K562 (cell line): ENCODE measurements around the gene ATPAF2. TPM values are rescaled to one million over a fixed set of nuclear protein-coding genes. Genes with fewer than 3 reads are reported as not detected.
A peak's percentile ranks its signal among the peaks of the same experiment; 100 is the strongest.

ENCODE experiments used
- ATAC-seq: fragments of 200-7000 bp; cut with Tn5 transposase; 3 replicates; pipeline ENCODE4 v1.9.1; 2020; ENCODE audit warnings: moderate library complexity
- BruUV-seq: library from RNA; stranded (reverse); fragments of 400-500 nt; replicated peaks from 2 replicates; lab custom pipeline; 2021; lab: Mats Ljungman, UMichigan
- CTCF ChIA-PET: fragments of 300-600 bp; formaldehyde crosslinking; extraction: SDS; loops from one replicate; lab custom pipeline; 2021; ENCODE audit warnings: low intra/inter-chr PET ratio; lab: Yijun Ruan, JAX
- POLR2A ChIA-PET: fragments of 300-600, 350-650 bp; sonication (Branson Sonifier 250); formaldehyde crosslinking; extraction: SDS; loops from one replicate; lab custom pipeline; 2021; ENCODE audit warnings: antibody characterized with exemption, inconsistent platforms; lab: Yijun Ruan, JAX
- DNase-seq, 4 experiments: peaks; one replicate each; pipeline versions ENCODE4 v3.0.0 to v3.0.0-alpha.2; 2011 to 2018; ENCODE audit warnings: low spot score in 3 of 4, mixed read lengths in 3 of 4; ENCODE audit errors: extremely low read depth in 1 of 4
- FAIRE-seq: peaks from 2 replicates; lab custom pipeline; 2011; peaks lifted over from hg19 to GRCh38; lab: Jason Lieb, UNC
- H2AFZ ChIP-seq: 2 replicates; pipeline ENCODE4 v1.6.0; 2011; ENCODE audit warnings: low read depth, low read length, control low read depth, inconsistent platforms
- H3K27ac ChIP-seq: fragments of 200-600 bp; 3 replicates; pipeline ENCODE4 v1.8.0; 2011; ENCODE audit warnings: low read depth, mild to moderate bottlenecking, control low read depth, inconsistent platforms, low read length, moderate library complexity, mixed read lengths; ENCODE audit errors: extremely low read depth
- H3K27me3 ChIP-seq, 2 experiments: fragments of 300-600 bp in 1 of 2; 2 replicates in 1 of 2; 3 replicates in 1 of 2; pipeline versions ENCODE4 v1.6.0 to v1.8.0; 2011; ENCODE audit warnings: inconsistent platforms in 2 of 2, low read length in 2 of 2, mild to moderate bottlenecking in 1 of 2, mixed read lengths in 1 of 2, moderate library complexity in 1 of 2; ENCODE audit not compliant: control insufficient read depth in 2 of 2, insufficient read depth in 2 of 2
- H3K36me3 ChIP-seq: fragments of 300-600 bp; 3 replicates; pipeline ENCODE4 v1.8.0; 2011; ENCODE audit warnings: mild to moderate bottlenecking, low read length, inconsistent platforms; ENCODE audit not compliant: control insufficient read depth, insufficient read depth
- H3K4me1 ChIP-seq, 2 experiments: fragments of 200-600 bp in 1 of 2; replicated peaks in 1 of 2; 2 replicates in 1 of 2; 3 replicates in 1 of 2; pipeline versions ENCODE4 v1.5.1 to v1.8.0; 2011; ENCODE audit warnings: inconsistent platforms in 2 of 2, low read length in 2 of 2, mild to moderate bottlenecking in 1 of 2, mixed read lengths in 1 of 2, moderate library complexity in 1 of 2; ENCODE audit not compliant: control insufficient read depth in 2 of 2, insufficient read depth in 2 of 2
- H3K4me2 ChIP-seq: 2 replicates; pipeline ENCODE4 v1.6.1; 2011; ENCODE audit warnings: low read length, control low read depth, inconsistent platforms, mixed read lengths; ENCODE audit not compliant: insufficient read depth
- H3K4me3 ChIP-seq: fragments of 200-600 bp; sonication (generic), shearing (Covaris generic); 2 replicates; pipeline ENCODE4 v1.5.1; 2016; ENCODE audit warnings: control low read depth, inconsistent platforms
- H3K79me2 ChIP-seq: fragments of 200-600 bp; 3 replicates; pipeline ENCODE4 v1.8.0; 2011; ENCODE audit warnings: low read length, inconsistent platforms; ENCODE audit not compliant: control insufficient read depth, insufficient read depth
- H3K9ac ChIP-seq, 2 experiments: 2 replicates each; pipeline versions ENCODE4 v1.6.0 to v1.6.1; 2011; ENCODE audit warnings: low read depth in 2 of 2, low read length in 2 of 2, control low read depth in 1 of 2, inconsistent platforms in 1 of 2, mild to moderate bottlenecking in 1 of 2, mixed read lengths in 1 of 2; ENCODE audit not compliant: insufficient read depth in 1 of 2
- H3K9me1 ChIP-seq: one replicate; pipeline ENCODE4 v1.6.0; 2011; ENCODE audit warnings: inconsistent platforms, mild to moderate bottlenecking, low read length, moderate library complexity; ENCODE audit not compliant: control insufficient read depth, insufficient read depth
- H3K9me3 ChIP-seq: replicated peaks from 2 replicates; pipeline ENCODE4 v1.5.1; 2011; ENCODE audit warnings: low read depth, low read length, inconsistent platforms; ENCODE audit not compliant: control insufficient read depth, insufficient read depth
- H4K20me1 ChIP-seq: replicated peaks from 2 replicates; pipeline ENCODE4 v1.6.1; 2011; ENCODE audit warnings: low read length, inconsistent platforms, mixed read lengths; ENCODE audit not compliant: control insufficient read depth, insufficient read depth
- CBX5 ChIP-seq: IDR thresholded peaks from 2 replicates; pipeline ENCODE4 v1.6.1; 2014; ENCODE audit warnings: low read depth, borderline replicate concordance
- FOXM1 ChIP-seq, 2 experiments: fragments of 450-650 bp in 1 of 2; sonication (generic) in 1 of 2; formaldehyde crosslinking in 1 of 2; IDR thresholded peaks; 2 replicates each; pipeline versions ENCODE4 v1.6.1 to v1.9.0; 2017 to 2022; ENCODE audit warnings: low read depth in 2 of 2, mild to moderate bottlenecking in 2 of 2, missing genetic modification reagents in 1 of 2, moderate library complexity in 1 of 2
- GABPA ChIP-seq: fragments of 200-800 bp; sonication (Bioruptor generic); conservative IDR thresholded peaks from 2 replicates; pipeline ENCODE4 v1.6.1; 2016; ENCODE audit warnings: low read depth, missing genetic modification characterization, missing compliant biosample characterization
- RBM25 ChIP-seq: fragments of 200-400 bp; formaldehyde crosslinking; IDR thresholded peaks from 2 replicates; pipeline ENCODE4 v1.6.1; 2018; ENCODE audit warnings: low read length, low read depth, moderate library complexity; ENCODE audit not compliant: severe bottlenecking
- YBX1 ChIP-seq: fragments of 450-650 bp; IDR thresholded peaks from 2 replicates; pipeline ENCODE4 v1.7.1; 2016; ENCODE audit warnings: mild to moderate bottlenecking
- WGBS: fragments of 100-300 bp; shearing (Covaris generic); methylation state at CpG from one replicate; pipeline ENCODE4 v1.1.6; 2016; ENCODE audit warnings: low coverage, mixed read lengths; ENCODE audit not compliant: insufficient coverage; ENCODE audit errors: missing lambda C conversion rate; 5-methylcytosine and 5-hydroxymethylcytosine counted together
- in situ Hi-C: fragments of 300-500 bp; cut with MboI; formaldehyde crosslinking; loops from 4 replicates; pipeline ENCODE4 v1.15.0; 2018; ENCODE audit warnings: inconsistent platforms, mixed read lengths
- intact Hi-C: fragments of 100-400 bp; cut with micrococcal nuclease; formaldehyde crosslinking; loops from 2 replicates; pipeline ENCODE4 v1.14.2; 2022
- polyA plus RNA-seq, 8 experiments: library from polyadenylated mRNA; depleted of rRNA in 4 of 8; stranded (reverse) in 5 of 8; unstranded in 3 of 8; fragments of >200 nt; fragmentation: Nextera tagmentation in 2 of 8; fragmentation: Illumina TruSeq in 1 of 8; extraction: Ambion mirVana in 2 of 8; extraction: Trizol in 1 of 8; gene quantifications; 2 replicates each; pipeline versions ENCODE4 v1.2.1 to v1.2.3, GENCODE V29; 2011 to 2014; ENCODE audit warnings: inconsistent platforms in 1 of 8, missing spikeins in 1 of 8
- total RNA-seq, 7 experiments: library from RNA; depleted of rRNA in 6 of 7; stranded (reverse); fragments of >200 nt in 6 of 7; fragmentation: Illumina TruSeq in 2 of 7; extraction: Trizol in 2 of 7; gene quantifications; 2 replicates each; pipeline versions ENCODE4 v1.2.1 to v1.2.3, GENCODE V29; 2011 to 2021; ENCODE audit warnings: low replicate concordance in 1 of 7

The ATPAF2 gene
- total and polyA plus RNA-seq, 9 of the 15 experiments (the other 6 are each of a cell fraction or from before 2014, with no cell fraction given) = 2.1 to 19.2 (median 11.3) TPM

GRCh38 chr17:17987187-17987896, 51.6 kb downstream of the ATPAF2 start:
- H4K20me1 ChIP-seq = no peaks in the 10 kb centered on the region
- no peaks in the 10 kb centered on the region for H3K36me3 ChIP-seq
- no peaks in the 10 kb centered on the region for H3K79me2 ChIP-seq
- FAIRE-seq = no peak
- BruUV-seq = no TSS peak
- CTCF ChIA-PET = no interaction called here
- no peaks in the 10 kb centered on the region for H3K9me3 ChIP-seq
- TF ChIP-seq GABPA (tag) = no peak
- peak; percentile 3 for TF ChIP-seq RBM25
- no peak for TF ChIP-seq FOXM1 (IDR thresholded peaks at IDR 0.05; ENCODE audit: low read depth)
- TF ChIP-seq FOXM1 (CRISPR knock-in tag; IDR thresholded peaks at IDR 0.05; ENCODE audit: low read depth) = no peak
- TF ChIP-seq CBX5 = no peak
- no peak for TF ChIP-seq YBX1
- TF ChIP-seq, all 486 proteins: peak for 1
- 8% methylated on average over 6 of the region's 7 CpGs for WGBS
- DNase-seq (no peak), ATAC-seq (no peak)
- Histone ChIP-seq H3K9ac (no peak overlapping the region), H3K4me2 (no peak overlapping the region), H3K4me1 (no peaks in the 10 kb centered on the region; a peak in 2 of 5 replicates), H3K27ac (no peak overlapping the region), H3K27me3 (peaks cover 0 to 33% of the 10 kb centered on the region in 2 experiments; a peak in 2 of 5 replicates), H3K9me1 (no peaks in the 10 kb centered on the region), H2AFZ (no peak overlapping the region), H3K4me3 (no peak overlapping the region)
- intact Hi-C loops = loop anchor here (5.0 kb wide), 1 partner anchor 45 kb away; no protein-coding TSS in a partner anchor
- POLR2A ChIA-PET = no interaction called here
- in situ Hi-C loops = no loop called here
